Myocyte (in vitro differentiated cells): ENCODE data around the gene PUS1. TPM values are rescaled to one million over a fixed set of nuclear protein-coding genes. Genes with fewer than 3 reads are reported as not detected.
A peak's percentile ranks its signal among the peaks of the same experiment; 100 is the strongest.

Experiments
- DNase-seq: peaks from one replicate; pipeline ENCODE4 v3.0.0-alpha.2; 2012; ENCODE audit warnings: low read depth
- total RNA-seq: library from RNA; depleted of rRNA; stranded (reverse); fragments of >200 nt; gene quantifications from 2 replicates; pipeline ENCODE4 v1.2.3, GENCODE V29; 2014

Gene PUS1
- total RNA-seq, 1 donor from 2014 or later = 14.3 TPM

- peak; percentile 89 for DNase-seq
These were observed 61.2 kb downstream of the PUS1 start for GRCh38 chr12:131990066-131990979.

DNA sequence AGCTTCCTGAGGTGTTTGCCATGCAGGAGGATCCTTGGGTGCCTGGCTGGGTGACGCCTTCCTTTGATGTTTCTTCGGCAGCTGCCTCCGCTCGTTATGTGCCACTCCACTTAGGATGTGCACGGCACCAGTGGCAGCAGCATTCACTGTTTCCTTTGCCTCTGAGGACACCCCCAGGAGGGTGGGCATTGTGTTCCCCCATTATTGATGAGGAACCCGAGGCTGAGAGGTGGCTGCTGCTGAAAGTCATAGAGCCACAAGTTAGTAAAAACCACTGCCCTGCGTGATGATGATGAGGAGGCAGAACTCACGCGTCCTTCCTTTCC is 61.9 kb downstream of the PUS1 start:
- DNase-seq = no peak

DNA sequence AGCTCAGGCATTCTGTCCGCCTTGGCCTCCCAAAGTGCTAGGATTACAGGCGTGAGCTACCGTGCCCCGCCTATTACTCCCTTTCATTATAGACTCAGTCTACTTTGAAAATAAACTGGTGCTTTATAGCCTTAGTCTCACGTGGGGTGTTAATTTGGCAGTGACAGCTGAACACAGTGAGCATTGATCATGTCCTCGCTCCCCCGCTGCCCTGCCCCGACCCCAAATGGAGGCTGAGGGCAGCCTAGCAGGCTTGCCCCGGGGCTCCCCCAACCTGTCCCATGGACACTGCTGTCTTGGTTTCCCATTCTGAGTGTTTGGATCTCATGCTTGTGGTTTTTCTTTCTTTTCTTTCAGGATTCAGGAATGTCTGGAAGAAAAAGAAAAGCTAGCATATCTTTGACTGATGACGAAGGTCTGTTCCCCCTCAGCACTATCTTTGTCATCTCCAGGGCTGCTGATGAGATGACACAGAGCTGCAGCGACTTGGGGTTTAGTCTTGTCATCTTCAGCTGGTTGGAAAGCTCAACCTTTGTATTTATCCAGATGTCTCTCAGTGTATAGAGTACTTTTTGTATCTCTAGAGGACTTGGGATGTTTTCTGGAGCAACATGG is 62.8 kb downstream of the PUS1 start:
- peak; percentile 57 for DNase-seq

- DNase-seq = no peak
These were observed 65.5 kb downstream of the PUS1 start for GRCh38 chr12:131994589-131994988.

Other genes with a start within 250 kb of the PUS1 start
- 24.0 and 31.6 TPM in 2 replicates for gene SFSWAP, start 218.2 kb upstream of the PUS1 start, total RNA-seq
- gene MMP17, start 100.9 kb upstream of the PUS1 start, total RNA-seq = 15.5 and 40.1 TPM in 2 replicates
- gene ULK1, start 34.7 kb upstream of the PUS1 start, total RNA-seq = 11.2 and 21.3 TPM in 2 replicates
- gene EP400, start 20.7 kb downstream of the PUS1 start, total RNA-seq = 9.4 and 11.9 TPM in 2 replicates
- gene DDX51, start 215.0 kb downstream of the PUS1 start, total RNA-seq = 6.4 and 6.9 TPM in 2 replicates
- 11.1 and 14.2 TPM in 2 replicates for gene NOC4L, start 215.2 kb downstream of the PUS1 start, total RNA-seq